ENCODE results near the gene SCN2A. TPM values are rescaled to one million over a fixed set of nuclear protein-coding genes. Genes with fewer than 3 reads are reported as not detected.

Gene SCN2A
- total RNA-seq, 2 donors from 2014 or later, result 0.99 to 1.8 TPM

DNA sequence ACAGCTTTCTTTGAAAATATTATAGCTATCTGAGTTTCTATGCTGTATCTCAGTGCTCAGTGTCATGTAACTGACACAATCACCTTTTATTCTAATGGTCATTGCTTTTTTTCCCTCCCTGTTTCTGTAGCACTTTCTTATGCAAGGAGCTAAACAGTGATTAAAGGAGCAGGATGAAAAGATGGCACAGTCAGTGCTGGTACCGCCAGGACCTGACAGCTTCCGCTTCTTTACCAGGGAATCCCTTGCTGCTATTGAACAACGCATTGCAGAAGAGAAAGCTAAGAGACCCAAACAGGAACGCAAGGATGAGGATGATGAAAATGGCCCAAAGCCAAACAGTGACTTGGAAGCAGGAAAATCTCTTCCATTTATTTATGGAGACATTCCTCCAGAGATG lies 56.4 kb downstream of the SCN2A start:
- intact Hi-C loops (cut with DNase I), result loop anchor here (10.0 kb wide), 1 partner anchor 301 kb away; no protein-coding TSS in a partner anchor
- H3K4me1 ChIP-seq, result peaks cover 6% of the 10 kb centered on the region
- no peaks in the 10 kb centered on the region for H3K27me3 ChIP-seq
- no peak for TF ChIP-seq POLR2A (IDR thresholded peaks at IDR 0.05)
- TF ChIP-seq CTCF (IDR thresholded peaks at IDR 0.05), result no peak
- no peak for DNase-seq
- H3K36me3 ChIP-seq (replicated peaks in 1 of 2; ENCODE audit: insufficient read depth in 1 of 2, low read depth in 2 of 2), result no peaks in the 10 kb centered on the region
- H3K4me3 ChIP-seq, result no peak overlapping the region
- no peak for ATAC-seq
- WGBS, 2 donors, result 81 to 83% methylated on average over 4 of the region's 4 CpGs
- H3K9me3 ChIP-seq, result no peaks in the 10 kb centered on the region
- no peak overlapping the region for H3K27ac ChIP-seq

DNA sequence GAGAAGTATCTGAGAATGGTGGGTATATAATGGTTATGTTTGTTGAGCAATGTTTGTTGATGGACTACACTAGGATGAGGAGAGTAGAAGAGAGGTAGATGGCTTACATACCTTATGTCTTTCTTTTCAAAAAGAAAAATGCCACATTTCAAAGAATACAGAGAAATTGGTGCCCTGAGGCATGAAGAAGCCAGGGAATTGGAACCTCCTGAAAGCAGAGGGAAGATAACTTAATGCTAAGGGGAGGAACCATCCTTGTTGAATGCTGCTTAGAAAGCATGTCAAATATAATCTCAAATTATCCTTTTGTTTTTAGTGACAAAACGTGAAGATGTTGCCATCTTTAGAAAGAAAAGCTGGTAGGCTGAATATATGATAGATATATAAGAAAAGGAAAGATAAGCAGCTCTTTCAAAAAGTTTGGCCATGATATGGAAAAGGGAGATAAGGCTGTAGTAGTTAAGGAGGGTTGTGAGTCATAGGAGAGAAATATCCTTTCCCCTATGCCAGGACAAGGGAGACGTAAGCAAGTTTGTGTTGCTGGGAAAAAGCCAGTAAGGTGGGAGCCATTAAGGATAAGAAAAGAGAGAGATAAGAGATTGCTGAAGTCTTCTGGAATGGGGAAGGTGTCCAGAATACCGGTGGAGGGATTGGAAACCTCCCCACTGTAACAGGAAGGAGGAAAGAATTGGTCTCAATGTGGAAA lies 66.3 kb downstream of the SCN2A start:
- Histone ChIP-seq H3K9me3 (no peaks in the 10 kb centered on the region), H3K36me3 (replicated peaks in 1 of 2; ENCODE audit: insufficient read depth in 1 of 2, low read depth in 2 of 2) (no peaks in the 10 kb centered on the region), H3K4me1 (no peaks in the 10 kb centered on the region), H3K27ac (no peak overlapping the region), H3K4me3 (no peak overlapping the region), H3K27me3 (no peaks in the 10 kb centered on the region)
- 21 to 28% methylated on average over 3 of the region's 3 CpGs for WGBS, 2 donors
- ATAC-seq (no peak), DNase-seq (no peak)
- intact Hi-C loops (cut with DNase I), result no loop called here
- TF ChIP-seq CTCF (IDR thresholded peaks at IDR 0.05) (no peak), POLR2A (IDR thresholded peaks at IDR 0.05) (no peak)

GRCh38 chr2:165307317-165307716 lies 68.1 kb downstream of the SCN2A start:
- Histone ChIP-seq H3K4me3 (no peak overlapping the region), H3K27me3 (no peaks in the 10 kb centered on the region), H3K9me3 (no peaks in the 10 kb centered on the region), H3K4me1 (no peaks in the 10 kb centered on the region), H3K27ac (no peak overlapping the region), H3K36me3 (replicated peaks in 1 of 2; ENCODE audit: insufficient read depth in 1 of 2, low read depth in 2 of 2) (no peaks in the 10 kb centered on the region)
- DNase-seq (no peak), ATAC-seq (no peak)
- WGBS, 2 donors, result 63 to 77% methylated on average over 1 of the region's 1 CpG
- TF ChIP-seq POLR2A (IDR thresholded peaks at IDR 0.05) (no peak), CTCF (IDR thresholded peaks at IDR 0.05) (no peak)
- intact Hi-C loops (cut with DNase I), result no loop called here

GRCh38 chr2:165311949-165312348 lies 72.7 kb downstream of the SCN2A start:
- 68 to 76% methylated on average over 1 of the region's 1 CpG for WGBS, 2 donors
- intact Hi-C loops (cut with DNase I), result no loop called here
- DNase-seq (no peak), ATAC-seq (no peak)
- no peaks in the 10 kb centered on the region for H3K27me3 ChIP-seq
- no peak overlapping the region for H3K27ac ChIP-seq
- TF ChIP-seq CTCF (IDR thresholded peaks at IDR 0.05) (no peak), POLR2A (IDR thresholded peaks at IDR 0.05) (no peak)
- H3K36me3 ChIP-seq (replicated peaks in 1 of 2; ENCODE audit: insufficient read depth in 1 of 2, low read depth in 2 of 2), result no peaks in the 10 kb centered on the region
- no peaks in the 10 kb centered on the region for H3K9me3 ChIP-seq
- H3K4me1 ChIP-seq, result no peaks in the 10 kb centered on the region
- no peak overlapping the region for H3K4me3 ChIP-seq

DNA sequence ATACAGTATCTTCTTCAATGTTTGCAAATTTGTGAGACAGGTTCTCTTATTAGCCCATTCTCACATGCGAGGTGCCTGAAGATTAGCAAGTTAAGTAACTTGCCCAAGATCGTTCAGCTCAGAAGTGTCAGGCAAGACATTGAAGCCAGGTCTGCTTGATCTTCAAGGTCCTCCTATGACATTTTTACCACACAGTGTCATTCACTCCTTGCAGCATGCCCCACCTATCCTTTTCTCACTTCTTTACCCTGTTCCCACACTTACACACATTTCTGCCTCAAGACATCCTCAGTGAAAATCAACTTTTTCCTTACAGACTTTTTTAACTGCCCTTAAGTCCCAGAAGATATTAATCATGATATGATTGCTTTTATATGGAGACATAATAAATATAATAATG lies 73.8 kb downstream of the SCN2A start:
- Histone ChIP-seq H3K27me3 (no peaks in the 10 kb centered on the region), H3K4me3 (no peak overlapping the region), H3K4me1 (no peaks in the 10 kb centered on the region), H3K9me3 (no peaks in the 10 kb centered on the region), H3K36me3 (replicated peaks in 1 of 2; ENCODE audit: insufficient read depth in 1 of 2, low read depth in 2 of 2) (no peaks in the 10 kb centered on the region), H3K27ac (no peak overlapping the region)
- intact Hi-C loops (cut with DNase I), result no loop called here
- ATAC-seq (no peak), DNase-seq (no peak)
- TF ChIP-seq CTCF (IDR thresholded peaks at IDR 0.05) (no peak), POLR2A (IDR thresholded peaks at IDR 0.05) (no peak)
- WGBS, 2 donors, result 70 to 88% methylated on average over 2 of the region's 2 CpGs

Measured in body of pancreas (tissue), 4 donors.